ENCODE data around the gene OTOP3.

GRCh38 chr17:74950207-74950606, 14.5 kb downstream of the OTOP3 start:
- TF ChIP-seq CTCF (conservative IDR thresholded peaks at IDR 0.05) (no peak), EZH2 (IDR thresholded peaks at IDR 0.05; ENCODE audit: low read depth) (no peak)
